ENCODE data around the gene ZCCHC10.
"Not testable (repeated sequence)": the region's sequence is repeated elsewhere in the genome, so short reads cannot be mapped to it uniquely, and the experiment has no call there.

Gene ZCCHC10

GRCh38 chr5:133017964-133018363 lies 8.4 kb downstream of the ZCCHC10 start:
- no peak for ATAC-seq
- no peak for TF ChIP-seq SNAI2 (CRISPR knock-in tag; IDR thresholded peaks at IDR 0.05)

- TF ChIP-seq CREB5 (CRISPR knock-in tag; IDR thresholded peaks at IDR 0.05; ENCODE audit: low read depth) (no peak), ZNF70 (CRISPR knock-in tag; IDR thresholded peaks at IDR 0.05) (no peak), ZNF8 (CRISPR knock-in tag; IDR thresholded peaks at IDR 0.05) (no peak), ZFP3 (CRISPR knock-in tag; IDR thresholded peaks at IDR 0.05) (no peak)
- no peak for ATAC-seq
These were observed 10.9 kb downstream of the ZCCHC10 start for GRCh38 chr5:133015466-133015865.

- ATAC-seq = not testable (repeated sequence)
These were observed 17.9 kb downstream of the ZCCHC10 start for GRCh38 chr5:133008455-133008854.

- no peak for TF ChIP-seq ZC3H10 (CRISPR knock-in tag; IDR thresholded peaks at IDR 0.05)
- TF ChIP-seq GLIS3 (CRISPR knock-in tag; IDR thresholded peaks at IDR 0.05) = no peak
- no peak for TF ChIP-seq SNAI2 (CRISPR knock-in tag; IDR thresholded peaks at IDR 0.05)
- no peak for TF ChIP-seq ISL1 (CRISPR knock-in tag; IDR thresholded peaks at IDR 0.05)
- no peak for TF ChIP-seq ZFP3 (CRISPR knock-in tag; IDR thresholded peaks at IDR 0.05)
- no peak for TF ChIP-seq PPARA (CRISPR knock-in tag; IDR thresholded peaks at IDR 0.05; ENCODE audit: borderline replicate concordance)
- TF ChIP-seq CSRNP3 (CRISPR knock-in tag; IDR thresholded peaks at IDR 0.05) = no peak
- no peak for TF ChIP-seq TCF4 (CRISPR knock-in tag; IDR thresholded peaks at IDR 0.05; ENCODE audit: borderline replicate concordance)
- TF ChIP-seq PATZ1 (CRISPR knock-in tag; IDR thresholded peaks at IDR 0.05; ENCODE audit: borderline replicate concordance) = no peak
- TF ChIP-seq ZNF565 (CRISPR knock-in tag; conservative IDR thresholded peaks at IDR 0.05; ENCODE audit: low read depth) = no peak
- no peak for TF ChIP-seq OSR1 (CRISPR knock-in tag; IDR thresholded peaks at IDR 0.05)
- no peak for TF ChIP-seq ZNF8 (CRISPR knock-in tag; IDR thresholded peaks at IDR 0.05)
- TF ChIP-seq CSDC2 (CRISPR knock-in tag; IDR thresholded peaks at IDR 0.05) = no peak
- no peak for TF ChIP-seq TSHZ2 (CRISPR knock-in tag; IDR thresholded peaks at IDR 0.05)
- peak; percentile 50; the same call in 1 of the 3 replicates for ATAC-seq
These were observed 19.7 kb downstream of the ZCCHC10 start for GRCh38 chr5:133006653-133007052.

- ATAC-seq = no peak
- TF ChIP-seq RARB (CRISPR knock-in tag; IDR thresholded peaks at IDR 0.05) (no peak), ZNF8 (CRISPR knock-in tag; IDR thresholded peaks at IDR 0.05) (no peak), ESRRG (CRISPR knock-in tag; IDR thresholded peaks at IDR 0.05) (no peak), TCF4 (CRISPR knock-in tag; IDR thresholded peaks at IDR 0.05; ENCODE audit: borderline replicate concordance) (no peak), ZNF565 (CRISPR knock-in tag; conservative IDR thresholded peaks at IDR 0.05; ENCODE audit: low read depth) (no peak), ZNF70 (CRISPR knock-in tag; IDR thresholded peaks at IDR 0.05) (no peak), OSR1 (CRISPR knock-in tag; IDR thresholded peaks at IDR 0.05) (no peak), CREB5 (CRISPR knock-in tag; IDR thresholded peaks at IDR 0.05; ENCODE audit: low read depth) (no peak), PATZ1 (CRISPR knock-in tag; IDR thresholded peaks at IDR 0.05; ENCODE audit: borderline replicate concordance) (no peak), CSRNP3 (CRISPR knock-in tag; IDR thresholded peaks at IDR 0.05) (no peak), GLIS3 (CRISPR knock-in tag; IDR thresholded peaks at IDR 0.05) (no peak), CSDC2 (CRISPR knock-in tag; IDR thresholded peaks at IDR 0.05) (no peak), POU6F1 (CRISPR knock-in tag; IDR thresholded peaks at IDR 0.05; ENCODE audit: borderline replicate concordance, low read depth) (no peak), ARNTL (CRISPR knock-in tag; IDR thresholded peaks at IDR 0.05; ENCODE audit: borderline replicate concordance, low read depth) (no peak)
These were observed 27.1 kb downstream of the ZCCHC10 start for GRCh38 chr5:132999246-132999645.

Data from SK-N-SH treated with all-trans-retinoic acid at 6 μM for 48 hours (cell line).